Measurements from ENCODE around the gene KDM6A.
"Not testable (repeated sequence)": the region's sequence is repeated elsewhere in the genome, so short reads cannot be mapped to it uniquely, and the experiment has no call there.

Gene KDM6A

DNA sequence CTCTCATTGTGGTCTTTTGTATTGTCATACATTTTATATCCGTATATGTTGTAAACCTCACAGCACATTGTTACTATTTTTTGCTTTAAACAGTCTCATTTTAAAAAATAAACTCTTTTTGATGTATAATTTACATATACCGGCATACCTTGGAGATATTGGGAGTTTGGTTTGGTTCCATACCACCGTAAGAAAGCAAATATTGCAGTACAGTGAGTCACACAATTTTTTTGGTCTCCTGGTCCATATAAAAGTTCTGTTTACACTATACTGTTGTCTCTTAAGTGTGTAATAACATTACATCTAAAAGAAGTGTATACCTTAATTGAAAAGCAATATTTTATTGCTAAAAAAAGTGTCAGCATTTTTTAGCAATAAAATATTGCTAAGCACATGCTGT, 70.0 kb downstream of the KDM6A start:
- TF ChIP-seq Cebpa-rat (IDR thresholded peaks at IDR 0.05) = no peak
- H3K4me3 ChIP-seq = no peak overlapping the region
- H3K4me2 ChIP-seq = no peak overlapping the region
- peaks cover 64% of the 10 kb centered on the region for H4K20me1 ChIP-seq
- peaks cover 88% of the 10 kb centered on the region for H3K9me3 ChIP-seq
- H3K27ac ChIP-seq = no peak overlapping the region
- H3K9ac ChIP-seq = no peak overlapping the region
- H3K4me1 ChIP-seq = no peaks in the 10 kb centered on the region
- H3K36me3 ChIP-seq = peaks cover 72% of the 10 kb centered on the region
- no peaks in the 10 kb centered on the region for H3K27me3 ChIP-seq

DNA sequence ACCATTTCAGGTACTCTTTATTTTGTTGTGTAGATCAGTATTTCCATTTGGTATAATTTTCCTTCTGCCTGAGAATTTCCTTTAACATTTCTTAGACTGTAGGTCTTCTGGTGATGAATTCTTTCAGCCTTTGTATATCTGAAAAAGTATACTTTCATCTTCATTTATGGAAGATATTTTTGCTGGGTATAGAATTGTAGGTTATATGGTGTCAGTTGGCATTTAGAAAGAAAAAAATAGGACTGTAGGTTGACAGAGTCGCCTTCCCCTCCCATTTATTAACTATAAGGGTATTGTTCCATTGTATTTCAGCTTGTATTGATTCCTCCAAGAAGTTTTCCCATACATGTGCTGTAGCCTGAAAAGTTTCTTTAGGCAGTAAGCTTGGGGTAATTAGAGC, 71.9 kb downstream of the KDM6A start:
- Histone ChIP-seq H3K9me3 (peaks cover 93% of the 10 kb centered on the region), H3K27ac (no peak overlapping the region), H3K9ac (no peak overlapping the region), H3K4me1 (no peaks in the 10 kb centered on the region), H3K27me3 (no peaks in the 10 kb centered on the region), H3K4me3 (no peak overlapping the region), H3K36me3 (peaks cover 59% of the 10 kb centered on the region), H3K4me2 (no peak overlapping the region), H4K20me1 (peaks cover 64% of the 10 kb centered on the region)
- TF ChIP-seq Cebpa-rat (IDR thresholded peaks at IDR 0.05) = no peak

DNA sequence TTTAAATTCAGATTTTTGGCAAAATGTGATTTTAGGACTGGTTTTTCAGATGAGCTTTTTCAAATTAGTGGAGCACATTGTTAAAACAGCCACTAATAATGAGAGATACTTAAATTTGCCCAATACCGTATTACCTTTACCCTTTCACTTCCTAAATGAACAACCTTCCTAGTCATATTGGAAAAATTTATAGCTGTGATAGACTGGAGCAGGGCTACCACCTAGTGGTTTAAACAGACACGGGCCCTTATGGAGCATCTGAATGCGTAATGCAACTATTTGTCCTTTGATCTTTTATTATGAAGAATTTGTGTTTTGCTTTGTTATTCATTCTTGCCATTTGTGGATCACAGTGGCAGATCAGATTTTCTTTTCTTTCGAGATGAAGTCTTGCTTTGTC, 72.7 kb downstream of the KDM6A start:
- Histone ChIP-seq H4K20me1 (peaks cover 65% of the 10 kb centered on the region), H3K9me3 (peaks cover 93% of the 10 kb centered on the region), H3K4me3 (no peak overlapping the region), H3K27me3 (no peaks in the 10 kb centered on the region), H3K4me1 (no peaks in the 10 kb centered on the region), H3K27ac (no peak overlapping the region), H3K4me2 (no peak overlapping the region), H3K36me3 (peaks cover 51% of the 10 kb centered on the region; the same call in 1 of the 2 replicates), H3K9ac (no peak overlapping the region)
- no peak for TF ChIP-seq Cebpa-rat (IDR thresholded peaks at IDR 0.05)

DNA sequence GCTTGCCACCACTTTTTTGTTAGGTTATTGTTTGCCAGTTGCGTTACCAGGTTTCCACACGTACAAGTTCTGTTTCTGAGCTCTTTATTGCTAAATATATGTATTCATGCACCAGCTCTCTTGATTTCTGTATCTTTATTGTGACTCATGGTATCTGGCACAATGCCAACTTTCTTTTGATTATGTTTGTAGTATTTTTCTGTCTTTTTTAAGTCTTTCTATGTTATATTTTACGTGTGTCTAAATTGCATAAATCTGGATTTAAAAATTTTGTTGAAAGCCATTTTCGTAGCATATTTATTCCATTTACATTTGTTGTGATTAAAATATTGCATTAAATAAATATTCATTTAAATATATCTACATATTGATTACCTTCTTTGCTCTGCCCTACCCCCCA, 73.8 kb downstream of the KDM6A start:
- Histone ChIP-seq H3K36me3 (peaks cover 51% of the 10 kb centered on the region; the same call in 1 of the 2 replicates), H3K4me1 (no peaks in the 10 kb centered on the region), H3K9me3 (peaks cover 91% of the 10 kb centered on the region), H3K4me2 (no peak overlapping the region), H3K27ac (no peak overlapping the region), H3K27me3 (no peaks in the 10 kb centered on the region), H3K4me3 (no peak overlapping the region), H3K9ac (no peak overlapping the region), H4K20me1 (peaks cover 66% of the 10 kb centered on the region)
- no peak for TF ChIP-seq Cebpa-rat (IDR thresholded peaks at IDR 0.05)

DNA sequence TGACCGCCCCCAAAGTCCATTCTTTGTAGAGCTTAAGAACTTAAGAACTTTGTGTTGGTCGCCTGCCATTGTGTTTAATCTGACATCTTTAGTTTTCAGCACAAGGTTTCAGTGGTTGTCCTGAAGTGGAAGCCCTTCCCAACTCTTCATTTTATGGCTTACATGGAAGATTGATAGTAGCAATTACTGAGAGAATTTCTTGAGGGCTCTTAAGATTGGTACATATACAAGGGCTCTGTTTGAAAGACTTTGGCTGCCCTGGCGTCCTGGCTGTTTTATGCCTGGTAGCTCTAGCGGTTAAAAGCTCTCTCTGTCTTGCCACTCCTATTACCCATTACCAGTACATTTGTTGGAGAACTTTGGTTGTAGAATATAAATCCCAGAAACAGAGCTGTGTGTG, 75.0 kb downstream of the KDM6A start:
- Histone ChIP-seq H3K9ac (no peak overlapping the region), H3K9me3 (peaks cover 94% of the 10 kb centered on the region), H3K4me1 (no peaks in the 10 kb centered on the region), H3K27ac (no peak overlapping the region), H3K27me3 (no peaks in the 10 kb centered on the region), H3K36me3 (peaks cover 57% of the 10 kb centered on the region), H4K20me1 (peaks cover 78% of the 10 kb centered on the region), H3K4me2 (no peak overlapping the region), H3K4me3 (no peak overlapping the region)
- TF ChIP-seq Cebpa-rat (IDR thresholded peaks at IDR 0.05) = no peak

DNA sequence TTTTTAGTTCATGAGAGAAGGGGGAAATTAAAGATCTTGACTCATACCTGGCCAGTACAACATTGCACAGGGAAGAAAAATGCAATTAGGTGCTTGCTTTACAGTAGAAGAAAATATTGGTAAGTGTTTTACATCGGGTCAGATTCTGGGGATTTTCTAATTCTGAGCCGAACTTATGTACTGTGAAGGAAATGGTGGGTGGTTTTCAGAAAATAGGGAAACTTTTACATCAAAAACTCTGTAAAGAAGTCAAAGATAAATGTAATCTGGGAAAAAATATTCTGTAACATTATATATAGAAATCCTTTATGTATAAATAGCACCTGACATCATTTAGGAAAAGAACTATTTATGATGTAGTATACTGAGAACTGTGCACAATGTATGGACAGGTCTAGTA, 75.4 kb downstream of the KDM6A start:
- H3K9ac ChIP-seq = no peak overlapping the region
- no peaks in the 10 kb centered on the region for H3K4me1 ChIP-seq
- H3K27ac ChIP-seq = no peak overlapping the region
- peaks cover 92% of the 10 kb centered on the region for H3K9me3 ChIP-seq
- H3K4me3 ChIP-seq = no peak overlapping the region
- no peak for TF ChIP-seq Cebpa-rat (IDR thresholded peaks at IDR 0.05)
- H3K4me2 ChIP-seq = no peak overlapping the region
- H4K20me1 ChIP-seq = peaks cover 83% of the 10 kb centered on the region
- H3K27me3 ChIP-seq = no peaks in the 10 kb centered on the region
- peaks cover 61% of the 10 kb centered on the region for H3K36me3 ChIP-seq

DNA sequence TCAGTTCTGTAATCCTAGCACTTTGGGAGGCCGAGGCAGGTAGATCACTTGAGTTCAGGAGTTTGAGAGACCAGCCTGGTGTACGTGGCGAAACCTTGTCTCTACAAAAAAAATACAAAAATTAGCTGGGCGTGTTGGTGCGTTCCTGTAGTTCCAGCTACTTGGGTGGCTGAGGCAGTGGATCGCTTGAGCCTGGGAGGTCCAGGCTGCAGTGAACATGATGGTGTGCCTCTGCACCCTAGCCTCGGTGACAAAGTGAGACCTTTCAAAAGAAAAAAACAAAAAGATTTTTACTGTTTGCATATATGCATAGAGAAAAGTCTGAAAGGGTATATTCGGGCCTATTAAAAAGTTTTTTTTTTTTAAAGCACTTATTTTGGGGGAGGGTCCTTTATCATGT, 76.1 kb downstream of the KDM6A start:
- Histone ChIP-seq H3K4me3 (no peak overlapping the region), H3K36me3 (peaks cover 55% of the 10 kb centered on the region), H3K4me1 (no peaks in the 10 kb centered on the region), H3K9me3 (peaks cover 88% of the 10 kb centered on the region), H3K9ac (no peak overlapping the region), H3K27me3 (no peaks in the 10 kb centered on the region), H3K27ac (no peak overlapping the region), H3K4me2 (no peak overlapping the region), H4K20me1 (peaks cover 84% of the 10 kb centered on the region)
- no peak for TF ChIP-seq Cebpa-rat (IDR thresholded peaks at IDR 0.05)

DNA sequence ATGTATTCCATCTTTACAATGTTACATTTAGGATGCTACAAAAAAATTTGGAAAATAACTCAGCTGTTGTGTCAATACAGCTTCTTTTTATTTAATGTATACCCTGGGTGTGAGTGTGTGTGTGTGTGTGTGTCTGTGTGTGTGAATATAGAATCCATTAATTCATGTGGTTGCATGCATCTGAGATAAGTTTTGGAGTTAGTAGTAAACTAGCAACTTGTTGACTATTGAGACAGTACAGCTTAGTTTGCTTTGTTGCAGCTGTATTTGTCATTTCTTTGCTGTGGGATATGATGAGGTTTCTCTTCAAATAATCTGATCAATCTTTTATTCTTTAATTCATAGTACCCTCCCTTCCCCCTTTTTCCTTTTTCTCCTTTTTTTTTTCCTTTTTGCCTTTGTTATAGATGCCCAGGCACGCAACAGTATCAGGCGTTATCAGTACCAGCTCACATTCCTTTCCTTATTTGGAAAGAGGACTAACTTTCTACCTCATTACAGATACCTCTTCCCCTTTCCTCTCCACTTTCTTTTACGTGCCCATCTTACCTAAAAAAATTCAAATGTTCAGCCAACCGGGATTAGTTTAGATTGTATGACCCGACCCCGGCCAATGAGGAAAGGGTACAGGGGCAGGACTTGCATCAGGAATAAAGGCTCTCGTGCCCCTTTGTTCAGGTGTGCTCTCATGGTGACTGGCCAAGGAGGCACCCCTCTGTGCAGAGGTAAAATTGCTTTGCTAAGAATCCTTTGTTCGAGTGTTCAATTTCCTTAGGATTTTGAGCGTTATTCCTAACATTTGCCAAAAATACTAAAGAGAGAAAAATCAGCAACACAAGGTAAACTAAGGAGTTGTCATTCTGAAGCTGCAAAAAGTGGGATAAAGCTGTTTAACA, 77.7 kb downstream of the KDM6A start:
- H3K4me1 ChIP-seq, H3K4me2 ChIP-seq, H3K27me3 ChIP-seq, H3K27ac ChIP-seq, H3K4me3 ChIP-seq, H3K9ac ChIP-seq: not testable (repeated sequence)
- Histone ChIP-seq H3K36me3 (peaks cover 48% of the 10 kb centered on the region), H3K9me3 (peaks cover 76% of the 10 kb centered on the region), H4K20me1 (peaks cover 99% of the 10 kb centered on the region)

DNA sequence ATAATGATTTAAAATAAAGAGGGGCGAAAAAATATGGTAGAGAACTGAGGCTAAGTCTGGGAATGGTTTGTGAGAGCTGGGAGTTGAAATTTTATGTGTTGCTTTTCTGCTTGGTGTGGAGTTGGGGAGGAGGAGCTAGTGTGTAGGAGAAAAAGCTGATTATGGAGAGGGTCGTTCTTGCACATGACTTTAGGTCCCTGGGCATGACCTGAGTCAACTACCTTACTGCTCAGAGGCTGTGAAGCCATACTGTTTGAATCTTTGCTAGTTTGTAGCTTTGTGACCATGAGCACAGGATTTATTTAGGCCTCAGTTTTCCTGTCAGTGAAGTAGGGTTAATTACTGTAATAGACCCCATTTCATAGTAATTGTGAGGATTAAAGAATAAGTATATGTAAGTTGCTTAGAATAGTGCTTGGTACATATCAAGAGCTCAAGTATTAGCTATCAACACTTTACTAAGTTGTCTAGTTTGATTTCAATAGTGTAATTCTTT, 78.6 kb downstream of the KDM6A start:
- Histone ChIP-seq H3K4me3 (no peak overlapping the region), H3K4me1 (no peaks in the 10 kb centered on the region), H3K9ac (no peak overlapping the region), H3K9me3 (peaks cover 73% of the 10 kb centered on the region), H3K27ac (no peak overlapping the region), H3K4me2 (no peak overlapping the region), H3K27me3 (no peaks in the 10 kb centered on the region), H4K20me1 (peaks cover 99% of the 10 kb centered on the region), H3K36me3 (peaks cover 43% of the 10 kb centered on the region)
- TF ChIP-seq Cebpa-rat (IDR thresholded peaks at IDR 0.05) = no peak

DNA sequence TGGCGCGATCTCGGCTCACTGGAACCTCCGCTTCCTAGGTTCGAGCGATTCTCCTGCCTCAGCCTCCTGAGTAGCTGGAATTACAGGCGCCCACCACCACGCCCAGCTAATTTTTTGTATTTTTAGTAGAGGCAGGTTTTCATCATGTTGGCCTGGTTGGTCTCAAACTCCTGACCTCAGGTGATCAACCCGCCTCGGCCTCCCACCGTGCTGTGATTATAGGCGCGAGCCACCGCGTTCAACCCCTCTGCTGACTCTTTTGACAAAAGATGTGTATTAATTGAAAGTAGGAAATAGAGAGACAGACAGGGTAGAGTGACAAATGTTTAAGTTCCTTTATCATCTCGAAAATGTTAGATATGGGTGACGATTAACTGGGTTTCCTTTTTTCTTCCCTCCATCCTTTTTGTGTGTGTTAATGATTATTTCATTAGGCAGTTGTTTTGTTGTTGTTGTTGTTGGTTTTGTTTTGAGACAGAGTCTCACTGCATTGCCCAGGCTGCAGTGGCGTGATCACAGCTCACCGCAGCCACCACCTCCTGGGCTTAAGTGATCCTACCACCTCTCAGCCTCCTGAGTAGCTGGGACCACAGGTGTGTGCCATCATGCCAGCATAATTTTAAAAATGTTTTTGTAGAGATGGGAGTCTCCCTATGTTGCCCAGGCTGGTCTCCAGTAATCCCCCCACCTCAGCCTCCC, 79.5 kb downstream of the KDM6A start:
- Histone ChIP-seq H3K4me1 (no peaks in the 10 kb centered on the region), H3K36me3 (peaks cover 39% of the 10 kb centered on the region), H3K27ac (no peak overlapping the region), H4K20me1 (peaks cover 100% of the 10 kb centered on the region), H3K27me3 (no peaks in the 10 kb centered on the region), H3K9ac (no peak overlapping the region), H3K9me3 (peaks cover 68% of the 10 kb centered on the region), H3K4me2 (no peak overlapping the region), H3K4me3 (no peak overlapping the region)
- TF ChIP-seq Cebpa-rat (IDR thresholded peaks at IDR 0.05) = no peak

Data from BLaER1 (cell line).